ENCODE measurements around the gene FNDC1. TPM values are rescaled to one million over a fixed set of nuclear protein-coding genes. Genes with fewer than 3 reads are reported as not detected.

Gene FNDC1
- total RNA-seq, 1 experiment from 2014 or later = not detected

DNA sequence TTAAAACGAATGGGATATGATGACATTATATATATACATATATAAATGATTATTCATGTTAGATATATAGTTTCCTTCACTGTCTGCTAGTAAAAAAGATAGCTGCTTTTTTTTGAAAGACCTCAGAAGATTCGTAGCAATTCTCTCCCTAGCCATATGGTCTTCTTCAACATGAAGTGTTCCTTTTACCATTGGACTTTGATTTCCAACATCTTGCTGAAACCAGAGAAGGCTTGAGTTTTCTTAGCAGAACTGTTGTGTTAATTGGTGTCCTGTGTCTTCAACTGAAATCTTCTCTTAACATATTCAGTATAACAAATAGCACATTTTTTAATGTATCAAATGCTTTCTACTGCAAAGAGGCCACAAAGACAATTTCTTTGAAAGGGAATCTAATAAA, 55.3 kb downstream of the FNDC1 start:
- Histone ChIP-seq H3K4me2 (ENCODE audit: low read length) (no peak overlapping the region), H3K4me1 (ENCODE audit: insufficient read depth, low read length) (no peaks in the 10 kb centered on the region), H3F3A (ENCODE audit: low read length, unreplicated experiment) (no peaks in the 10 kb centered on the region), H3K9me3 (ENCODE audit: low read length) (no peaks in the 10 kb centered on the region), H3K9me2 (replicated peaks; ENCODE audit: low read length) (no peaks in the 10 kb centered on the region), H3K9ac (ENCODE audit: low read length) (no peak overlapping the region), H3K79me2 (ENCODE audit: low read length) (no peaks in the 10 kb centered on the region), H3K27me3 (ENCODE audit: low read length) (peaks cover 88% of the 10 kb centered on the region), H3K4me3 (ENCODE audit: low read length) (no peak overlapping the region), H3K36me3 (ENCODE audit: low read depth, low read length) (no peaks in the 10 kb centered on the region), H4K20me1 (ENCODE audit: low read length) (no peaks in the 10 kb centered on the region), H3K27ac (ENCODE audit: low read length) (no peak overlapping the region), H2AFZ (ENCODE audit: low read length) (no peak overlapping the region)
- CTCF ChIA-PET = no interaction called here
- POLR2A ChIA-PET (ENCODE audit: unreplicated experiment) = no interaction called here
- DNase-seq = no peak
- intact Hi-C loops (cut with micrococcal nuclease) = no loop called here
- no TSS peak for BruUV-seq (replicated peaks)
- no peak for TF ChIP-seq CTCF (conservative IDR thresholded peaks at IDR 0.05; ENCODE audit: low read depth, low read length)
- TF ChIP-seq EZH2 (IDR thresholded peaks at IDR 0.05; ENCODE audit: low read length, unreplicated experiment) = no peak
- TF ChIP-seq EZH2phosphoT487 (IDR thresholded peaks at IDR 0.05; ENCODE audit: borderline replicate concordance, low read length) = no peak
- no peak for ATAC-seq

GRCh38 chr6:159229651-159230051, 60.5 kb downstream of the FNDC1 start:
- no peak for DNase-seq
- BruUV-seq (replicated peaks) = no TSS peak

More at GRCh38 chr6:159229651-159230051, 60.5 kb downstream of the FNDC1 start:
- no peak overlapping the region for H3K9ac ChIP-seq (ENCODE audit: low read length)
- no peak overlapping the region for H3K4me3 ChIP-seq (ENCODE audit: low read length)
- no peaks in the 10 kb centered on the region for H3F3A ChIP-seq (ENCODE audit: low read length, unreplicated experiment)
- H3K4me1 ChIP-seq (ENCODE audit: insufficient read depth, low read length) = no peaks in the 10 kb centered on the region
- H2AFZ ChIP-seq (ENCODE audit: low read length) = no peak overlapping the region
- no peaks in the 10 kb centered on the region for H3K9me2 ChIP-seq (replicated peaks; ENCODE audit: low read length)
- peaks cover 67% of the 10 kb centered on the region for H3K27me3 ChIP-seq (ENCODE audit: low read length)
- no peak overlapping the region for H3K27ac ChIP-seq (ENCODE audit: low read length)
- H4K20me1 ChIP-seq (ENCODE audit: low read length) = no peaks in the 10 kb centered on the region
- CTCF ChIA-PET = no interaction called here
- POLR2A ChIA-PET (ENCODE audit: unreplicated experiment) = no interaction called here
- no peak overlapping the region for H3K4me2 ChIP-seq (ENCODE audit: low read length)
- TF ChIP-seq EZH2phosphoT487 (IDR thresholded peaks at IDR 0.05; ENCODE audit: borderline replicate concordance, low read length) = no peak
- no peak for TF ChIP-seq CTCF (conservative IDR thresholded peaks at IDR 0.05; ENCODE audit: low read depth, low read length)
- TF ChIP-seq EZH2 (IDR thresholded peaks at IDR 0.05; ENCODE audit: low read length, unreplicated experiment) = no peak
- no peaks in the 10 kb centered on the region for H3K79me2 ChIP-seq (ENCODE audit: low read length)
- ATAC-seq = no peak
- intact Hi-C loops (cut with micrococcal nuclease) = no loop called here
- no peaks in the 10 kb centered on the region for H3K9me3 ChIP-seq (ENCODE audit: low read length)
- no peaks in the 10 kb centered on the region for H3K36me3 ChIP-seq (ENCODE audit: low read depth, low read length)
